ENCODE results near the gene CRYBA4. TPM values are rescaled to one million over a fixed set of nuclear protein-coding genes. Genes with fewer than 3 reads are reported as not detected.
A peak's percentile ranks its signal among the peaks of the same experiment; 100 is the strongest.

Gene CRYBA4
- total RNA-seq, 1 experiment from 2014 or later, result 0.52 TPM

DNA sequence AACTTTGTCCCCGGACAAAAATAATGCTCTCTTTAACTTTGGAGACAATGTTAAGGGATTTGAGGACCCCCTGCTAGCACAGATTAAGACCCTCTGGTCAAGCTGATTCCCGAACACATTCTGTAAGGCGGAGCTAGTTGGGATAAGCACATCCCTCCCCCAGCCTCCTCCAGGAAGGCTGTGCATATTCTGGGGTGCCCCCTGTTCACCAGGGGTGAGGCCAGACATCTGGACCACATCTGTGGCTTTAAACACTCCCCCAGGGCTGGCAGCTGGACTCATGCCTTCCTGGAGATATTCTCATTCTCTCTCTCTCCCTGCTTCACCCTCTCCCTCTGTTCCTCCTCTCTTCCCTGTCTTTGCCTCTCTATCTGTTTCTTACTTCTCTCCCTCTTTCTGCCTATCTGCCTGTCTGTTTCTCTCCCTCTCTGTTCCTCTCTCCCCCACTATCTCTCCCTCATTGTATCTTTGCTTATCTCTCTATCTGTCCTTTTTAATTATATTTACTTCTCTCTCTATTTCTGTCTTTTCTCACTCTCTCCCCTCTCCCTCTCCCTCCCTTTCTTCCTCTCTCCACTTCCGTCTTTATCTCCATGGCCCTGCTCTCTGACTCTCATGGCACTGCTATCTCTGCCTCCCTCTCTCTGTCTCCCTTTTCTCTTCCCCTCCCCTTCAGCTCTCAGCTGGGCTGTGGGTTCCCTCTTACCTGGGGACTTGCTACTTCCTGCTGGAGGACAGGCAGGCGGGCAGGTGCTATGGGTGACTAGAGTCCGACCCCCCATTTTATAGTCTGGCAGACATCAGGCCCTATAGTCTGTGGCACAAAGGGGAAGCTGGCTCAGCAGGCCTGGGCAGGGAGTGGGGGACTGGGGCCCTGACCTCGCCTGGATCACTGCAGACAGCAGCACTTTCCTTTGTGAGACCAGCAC is 4.2 kb upstream of the CRYBA4 start, which contains the start of gene CRYBB1:
TSS of gene CRYBB1 (minus strand) at position 757 of the 929 bp plus-strand sequence. CDS start 1,708 bp downstream, outside the sequence.
- Histone ChIP-seq H3K79me1 (ENCODE audit: insufficient read depth, low read depth, low read length, poor library complexity, severe bottlenecking) (no peaks in the 10 kb centered on the region), H3K27me3 (ENCODE audit: insufficient read depth, low read length) (peaks cover 6% of the 10 kb centered on the region; the same call in 1 of the 2 replicates), H3K79me2 (ENCODE audit: insufficient read depth, low read length) (no peaks in the 10 kb centered on the region), H3K23me2 (ENCODE audit: insufficient read length, low read depth, low read length, poor library complexity, severe bottlenecking) (no peaks in the 10 kb centered on the region), H4K91ac (ENCODE audit: insufficient read length, low read depth, low read length) (no peak within 1 kb of the TSS), H2BK5ac (ENCODE audit: insufficient read length, low read length) (no peak within 1 kb of the TSS), H2BK15ac (ENCODE audit: low read depth, low read length) (no peak within 1 kb of the TSS), H4K20me1 (ENCODE audit: control insufficient read depth, insufficient read depth, insufficient read length) (no peaks in the 10 kb centered on the region), H3K4me2 (ENCODE audit: insufficient read depth, insufficient read length, low read length) (no peak within 1 kb of the TSS), H2BK20ac (ENCODE audit: low read depth, low read length, poor library complexity, severe bottlenecking) (no peak within 1 kb of the TSS), H4K5ac (ENCODE audit: insufficient read length, low read depth, low read length) (no peak within 1 kb of the TSS), H3K4me1 (ENCODE audit: insufficient read depth, low read length) (peaks cover 32% of the 10 kb centered on the region), H3K9ac (ENCODE audit: extremely low read depth, insufficient read length, low read length) (no peak within 1 kb of the TSS), H3K18ac (ENCODE audit: insufficient read length, low read depth, low read length) (no peak within 1 kb of the TSS), H3K27ac (ENCODE audit: insufficient read length, low read depth, low read length) (no peak within 1 kb of the TSS), H2AK5ac (ENCODE audit: insufficient read length, low read length) (no peak within 1 kb of the TSS), H3K4ac (ENCODE audit: low read depth, low read length) (no peak within 1 kb of the TSS), H4K8ac (replicated peaks; ENCODE audit: insufficient read length, low read depth, low read length) (no peak within 1 kb of the TSS), H3T11ph (ENCODE audit: low read length) (no peak within 1 kb of the TSS), H3K23ac (ENCODE audit: insufficient read length, low read depth, low read length) (no peak within 1 kb of the TSS), H2AFZ (ENCODE audit: low read length) (no peak within 1 kb of the TSS), H2BK12ac (ENCODE audit: insufficient read length, low read depth, low read length) (no peak within 1 kb of the TSS), H3K14ac (ENCODE audit: insufficient read depth, low read length) (peak within 1 kb of the TSS; percentile 31), H3K56ac (ENCODE audit: insufficient read length, low read depth, low read length) (no peak within 1 kb of the TSS), H2BK120ac (ENCODE audit: low read depth, low read length, poor library complexity, severe bottlenecking) (no peak within 1 kb of the TSS), H3K9me3 (ENCODE audit: control insufficient read depth, low read depth, low read length) (no peaks in the 10 kb centered on the region)
- peaks cover 0 to 2% of the 10 kb centered on the region in 2 experiments; a peak in 1 of 5 replicates for H3K9me3 Mint-ChIP-seq
- peak within 1 kb of the TSS in 1 of 2 experiments; percentile 61; a peak in 3 of 5 replicates for H3K4me3 Mint-ChIP-seq
- DNase-seq, result no peak
- peaks cover 62% of the 10 kb centered on the region for H3K27me3 Mint-ChIP-seq (ENCODE audit: low read depth)
- H3K4me1 Mint-ChIP-seq, result peaks cover 63 to 77% of the 10 kb centered on the region in 2 experiments
- no CpG with 5 or more reads among the region's 7 CpGs for WGBS (ENCODE audit: extremely low coverage, insufficient read length, low lambda C conversion rate)
- no peaks in the 10 kb centered on the region; a peak in 1 of 7 replicates for H3K36me3 Mint-ChIP-seq (ENCODE audit: insufficient read depth in 1 of 3, low read depth in 3 of 3)
- TF ChIP-seq, protein P1, sequence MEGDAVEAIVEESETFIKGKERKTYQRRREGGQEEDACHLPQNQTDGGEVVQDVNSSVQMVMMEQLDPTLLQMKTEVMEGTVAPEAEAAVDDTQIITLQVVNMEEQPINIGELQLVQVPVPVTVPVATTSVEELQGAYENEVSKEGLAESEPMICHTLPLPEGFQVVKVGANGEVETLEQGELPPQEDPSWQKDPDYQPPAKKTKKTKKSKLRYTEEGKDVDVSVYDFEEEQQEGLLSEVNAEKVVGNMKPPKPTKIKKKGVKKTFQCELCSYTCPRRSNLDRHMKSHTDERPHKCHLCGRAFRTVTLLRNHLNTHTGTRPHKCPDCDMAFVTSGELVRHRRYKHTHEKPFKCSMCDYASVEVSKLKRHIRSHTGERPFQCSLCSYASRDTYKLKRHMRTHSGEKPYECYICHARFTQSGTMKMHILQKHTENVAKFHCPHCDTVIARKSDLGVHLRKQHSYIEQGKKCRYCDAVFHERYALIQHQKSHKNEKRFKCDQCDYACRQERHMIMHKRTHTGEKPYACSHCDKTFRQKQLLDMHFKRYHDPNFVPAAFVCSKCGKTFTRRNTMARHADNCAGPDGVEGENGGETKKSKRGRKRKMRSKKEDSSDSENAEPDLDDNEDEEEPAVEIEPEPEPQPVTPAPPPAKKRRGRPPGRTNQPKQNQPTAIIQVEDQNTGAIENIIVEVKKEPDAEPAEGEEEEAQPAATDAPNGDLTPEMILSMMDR (conservative IDR thresholded peaks at IDR 0.05), result no peak
- peak within 1 kb of the TSS; percentile 56 to 91 (median 73); a peak in 6 of 7 replicates for H3K27ac Mint-ChIP-seq
